Motor neuron (in vitro differentiated cells): Measurements from ENCODE around the gene TMCO6. TPM values are rescaled to one million over a fixed set of nuclear protein-coding genes. Genes with fewer than 3 reads are reported as not detected.
"Not testable (repeated sequence)": the region's sequence is repeated elsewhere in the genome, so short reads cannot be mapped to it uniquely, and the experiment has no call there.

Source experiments
- ATAC-seq, 8 experiments: fragments of 200-7000 bp; cut with Tn5 transposase; replicated peaks in 6 of 8; 2 replicates each; pipeline ENCODE4 v1.8.0; 2021; ENCODE audit warnings: mild to moderate bottlenecking in 8 of 8, moderate library complexity in 8 of 8
- H3K27ac ChIP-seq, 2 donors: fragments of 250-450 bp; sonication (Bioruptor Pico); 2 replicates each; pipeline ENCODE4 v1.9.0; 2021; ENCODE audit warnings: antibody characterized with exemption in 2 of 2, mild to moderate bottlenecking in 2 of 2, moderate library complexity in 1 of 2
- H3K4me1 ChIP-seq, 2 donors: fragments of 250-450 bp; sonication (Bioruptor Pico); replicated peaks in 1 of 2; 2 replicates each; pipeline ENCODE4 v1.6.1; 2021; ENCODE audit warnings: antibody characterized with exemption in 2 of 2, mild to moderate bottlenecking in 2 of 2, moderate library complexity in 1 of 2
- H3K4me3 ChIP-seq, 5 donors: fragments of 250-450 bp; sonication (Bioruptor Pico); 2 replicates each; pipeline ENCODE4 v1.9.0; 2021; ENCODE audit warnings: antibody characterized with exemption in 5 of 5, mild to moderate bottlenecking in 5 of 5, moderate library complexity in 4 of 5
- WGBS, 10 experiments: fragments of 450-650 bp; shearing (Covaris generic); methylation state at CpG; one replicate each; pipeline ENCODE4 v1.0.0; 2022; 5-methylcytosine and 5-hydroxymethylcytosine counted together
- in situ Hi-C, 9 experiments: fragments of 400-800 bp; cut with MboI; loops; one replicate each; pipeline ENCODE4 v1.15.0; 2021; ENCODE audit warnings: low sequenced_read_pairs in 9 of 9, low pct_unique_long_range_greater_than_20kb in 2 of 9; ENCODE audit not compliant: unreplicated experiment in 9 of 9
- total RNA-seq, 8 experiments: library from RNA; unstranded; fragments of 300-600 nt; gene quantifications; 2 replicates each; pipeline versions ENCODE4 v1.2.3 to v1.2.4, GENCODE V29; 2022

TMCO6 gene
- total RNA-seq, 8 experiments from 2014 or later, result 7.9 to 25.6 (median 11.9) TPM

DNA sequence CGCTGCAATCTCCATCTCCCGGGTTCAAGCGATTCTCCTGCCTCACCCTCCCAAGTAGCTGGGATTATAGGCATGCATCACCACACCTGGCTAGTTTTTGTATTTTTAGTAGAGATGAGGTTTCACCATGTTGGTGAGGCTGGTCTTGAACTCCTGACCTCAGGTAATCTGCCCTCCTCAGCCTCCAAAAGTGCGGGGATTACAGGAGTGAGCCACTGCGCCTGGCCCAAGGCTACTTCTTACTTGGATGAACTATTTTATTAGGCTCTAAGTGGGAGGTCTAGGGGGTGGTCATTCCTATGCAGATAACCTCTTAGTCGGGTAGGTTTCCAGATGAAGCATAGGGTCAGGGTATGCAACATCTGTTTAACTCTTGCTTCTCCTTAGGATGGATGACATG is 21.1 kb downstream of the TMCO6 start:
- H3K4me1 ChIP-seq, H3K27ac ChIP-seq, ATAC-seq, H3K4me3 ChIP-seq: not testable (repeated sequence)
- 17 to 100% (median 69%) methylated on average over 1 to 6 of the region's 6 CpGs for WGBS, 10 experiments
- in situ Hi-C loops, result loop anchor here in 2 of 9 experiments (25.0 kb wide), 1 partner anchor 98 kb away; the partner anchor contains the start of genes APBB3 (in 2 of the 2), SLC35A4 (in 2 of the 2) and SRA1 (in 2 of the 2)

DNA sequence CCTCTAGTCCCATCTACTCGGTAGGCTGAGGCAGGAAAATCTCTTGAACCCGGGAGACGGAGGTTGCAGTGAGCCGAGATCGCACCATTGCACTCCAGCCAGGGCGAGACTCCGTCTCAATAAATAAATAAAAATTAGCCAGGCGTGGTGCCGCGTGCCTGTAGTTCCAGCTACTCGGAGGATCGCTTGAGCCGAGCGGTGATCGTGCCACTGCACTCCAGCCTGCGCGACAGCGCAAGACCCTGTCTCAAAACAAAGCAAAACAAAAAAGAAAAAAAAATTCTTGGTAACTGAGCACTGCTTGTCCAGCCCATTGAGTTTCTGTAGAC is 24.7 kb downstream of the TMCO6 start:
- Histone ChIP-seq H3K4me1 (peaks cover 14 to 15% of the 10 kb centered on the region in 2 donors), H3K27ac (peak overlapping the region; percentile 85), H3K4me3 (peak overlapping the region; percentile 72 to 84 (median 75))
- in situ Hi-C loops, result loop anchor here in 2 of 9 experiments (25.0 kb wide), 1 partner anchor 102 kb away; the partner anchor contains the start of genes APBB3 (in 2 of the 2), SLC35A4 (in 2 of the 2) and SRA1 (in 2 of the 2)
- 0 to 59% (median 36%) methylated on average over 1 to 18 of the region's 18 CpGs; no CpG with 5 or more reads in 3 of the 10 experiments for WGBS, 10 experiments
- peak in 2 of 8 experiments; percentile 11 to 13 for ATAC-seq

DNA sequence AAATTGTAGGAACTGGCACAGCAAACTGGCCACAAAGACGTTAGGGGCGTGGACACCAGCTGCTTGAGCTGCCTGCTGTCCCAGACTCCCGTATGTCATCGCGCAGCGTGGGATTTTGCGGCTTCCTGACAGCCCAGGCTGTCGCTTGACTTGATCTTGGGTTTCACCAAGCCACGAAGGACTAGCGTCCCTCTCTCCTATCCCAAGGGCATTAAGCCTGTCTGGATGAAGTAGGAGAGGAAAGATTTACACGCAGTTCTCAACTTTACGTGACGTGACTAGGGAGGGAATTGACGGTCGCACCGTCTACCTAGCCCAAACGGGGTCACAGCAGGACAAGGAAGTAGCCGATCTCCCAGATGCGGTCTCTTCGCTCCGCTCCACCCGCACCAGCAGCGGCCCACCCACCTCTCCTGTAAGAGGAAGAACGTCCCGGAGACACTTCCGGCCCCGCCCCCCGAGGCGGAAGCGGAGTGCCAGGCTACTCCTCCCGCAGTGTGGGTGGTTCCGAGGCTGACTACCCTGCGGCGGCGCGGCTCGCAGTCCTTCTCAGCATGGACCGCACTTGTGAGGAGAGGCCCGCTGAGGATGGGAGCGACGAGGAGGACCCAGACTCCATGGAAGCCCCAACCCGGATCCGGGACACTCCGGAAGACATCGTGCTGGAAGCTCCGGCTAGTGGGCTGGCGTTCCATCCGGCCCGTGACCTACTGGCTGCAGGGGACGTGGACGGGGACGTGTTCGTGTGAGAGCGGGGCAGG is 25.3 kb downstream of the TMCO6 start, which contains the start of gene WDR55:
WDR55 (plus strand) TSS at position 546 of the 761 bp plus-strand sequence; CDS start at position 555, 9 bp downstream.
- peak; percentile 90 to 97 (median 94) for ATAC-seq
- in situ Hi-C loops, result loop anchor here in 2 of 9 experiments (25.0 kb wide), 1 partner anchor 102 kb away; the partner anchor contains the start of genes APBB3 (in 2 of the 2), SLC35A4 (in 2 of the 2) and SRA1 (in 2 of the 2)
- Histone ChIP-seq H3K4me3 (peak within 1 kb of the TSS; percentile 72 to 84 (median 75)), H3K4me1 (peaks cover 14 to 15% of the 10 kb centered on the region in 2 donors), H3K27ac (peak within 1 kb of the TSS; percentile 85)
- 0 to 2% (median 0%) methylated on average over 1 to 9 of the region's 54 CpGs; no CpG with 5 or more reads in 5 of the 10 experiments for WGBS, 10 experiments

GRCh38 chr5:140671035-140671434 is 31.8 kb downstream of the TMCO6 start:
- WGBS, 10 experiments, result 100% methylated on average over 1 of the region's 4 CpGs; no CpG with 5 or more reads in 9 of the 10 experiments
- H3K4me1 ChIP-seq, H3K27ac ChIP-seq, H3K4me3 ChIP-seq: not testable (repeated sequence)
- ATAC-seq, result peak in 4 of 8 experiments; percentile 4 to 16 (median 12)
- in situ Hi-C loops, result loop anchor here in 2 of 9 experiments (25.0 kb wide), 1 partner anchor 109 kb away; the partner anchor contains the start of genes APBB3 (in 2 of the 2), SLC35A4 (in 2 of the 2) and SRA1 (in 2 of the 2)

DNA sequence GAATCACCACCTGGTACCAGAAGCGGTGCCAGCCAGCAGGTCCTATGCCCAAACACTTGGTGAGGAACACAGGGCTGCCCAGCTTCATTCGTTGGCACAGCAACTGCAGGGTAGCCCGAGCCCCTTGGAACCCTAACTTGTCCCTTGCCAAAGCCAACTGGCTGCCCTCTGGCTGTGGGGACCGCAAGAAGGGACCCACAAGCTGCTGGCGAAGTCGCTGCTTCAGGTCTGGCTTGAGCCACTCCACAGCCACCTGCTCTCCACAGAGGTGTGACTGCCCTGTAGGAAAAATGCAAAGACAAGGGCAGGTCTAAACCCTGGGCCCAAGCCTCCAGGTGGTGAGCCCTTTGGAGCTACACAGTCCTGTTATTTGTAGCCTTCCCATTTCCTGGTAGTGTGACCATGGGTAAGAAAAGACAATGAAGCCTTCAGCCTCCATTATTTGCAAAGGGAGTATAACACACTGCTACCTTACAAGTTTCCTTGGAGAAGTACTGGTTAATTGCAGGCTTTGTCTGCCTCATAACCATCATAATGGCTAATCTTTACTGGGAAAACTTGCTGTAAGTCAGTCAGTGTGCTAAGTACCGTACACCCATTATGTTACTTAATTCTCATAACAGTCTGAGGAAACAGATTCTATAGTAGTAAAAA is 32.3 kb downstream of the TMCO6 start:
- in situ Hi-C loops, result loop anchor here in 2 of 9 experiments (25.0 kb wide), 1 partner anchor 109 kb away; the partner anchor contains the start of genes APBB3 (in 2 of the 2), SLC35A4 (in 2 of the 2) and SRA1 (in 2 of the 2)
- 80 to 100% (median 100%) methylated on average over 1 to 3 of the region's 7 CpGs; no CpG with 5 or more reads in 3 of the 10 experiments for WGBS, 10 experiments
- ATAC-seq, result peak in 4 of 8 experiments; percentile 4 to 9 (median 6)
- Histone ChIP-seq H3K27ac (no peak overlapping the region), H3K4me3 (no peak overlapping the region), H3K4me1 (no peaks in the 10 kb centered on the region)

- H3K4me3 ChIP-seq, result no peak overlapping the region
- peak; percentile 3 to 40 (median 23) for ATAC-seq
- in situ Hi-C loops, result loop anchor here in 2 of 9 experiments (25.0 kb wide), 1 partner anchor 110 kb away; the partner anchor contains the start of genes APBB3 (in 2 of the 2), SLC35A4 (in 2 of the 2) and SRA1 (in 2 of the 2)
- H3K27ac ChIP-seq, result no peak overlapping the region
- 60 to 93% (median 85%) methylated on average over 1 to 35 of the region's 70 CpGs; no CpG with 5 or more reads in 6 of the 10 experiments for WGBS, 10 experiments
- H3K4me1 ChIP-seq, result no peaks in the 10 kb centered on the region
These were observed 33.4 kb downstream of the TMCO6 start for GRCh38 chr5:140672455-140673186.

DNA sequence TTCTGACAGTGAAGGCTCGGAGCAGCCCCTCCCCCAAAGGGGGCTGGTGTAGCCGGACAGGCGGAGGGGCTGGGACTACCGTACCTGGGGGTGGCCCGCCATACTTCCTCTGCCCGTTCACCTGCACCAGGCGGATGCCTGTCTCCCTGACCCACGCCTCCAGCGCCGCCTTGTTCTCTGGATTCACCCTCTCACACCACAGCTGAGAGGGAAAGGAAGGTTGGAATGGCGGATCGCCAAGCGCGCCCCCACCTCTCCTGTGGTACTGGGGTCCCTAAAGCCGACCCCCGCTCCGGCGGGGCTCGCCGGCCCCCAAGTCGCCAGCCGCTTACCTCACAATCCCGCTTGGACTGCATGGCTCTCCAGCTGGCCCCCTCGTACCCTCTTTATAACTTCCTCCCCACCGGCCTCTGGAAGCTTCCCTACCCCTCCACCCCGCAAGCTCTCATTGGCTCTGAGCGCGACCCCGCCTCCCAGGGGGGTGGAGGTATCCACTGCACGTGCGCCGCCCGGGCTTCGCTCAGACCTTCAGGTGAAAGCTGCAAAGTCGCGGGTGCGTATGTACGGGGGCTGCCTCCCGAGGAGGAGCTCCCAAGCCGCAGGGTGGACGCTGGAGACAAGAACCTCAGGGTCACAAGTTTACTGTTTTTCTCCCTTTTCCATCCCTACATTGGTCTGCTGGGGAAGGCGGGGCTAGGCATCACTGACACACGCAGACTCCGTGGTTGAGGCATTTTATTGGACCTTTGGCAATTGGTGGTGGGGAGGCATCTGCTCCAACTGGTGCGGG is 34.1 kb downstream of the TMCO6 start, which contains the start of gene DND1:
DND1 (minus strand) TSS at position 390 of the 790 bp plus-strand sequence; CDS start at position 356, 34 bp downstream.
- H3K4me1 ChIP-seq, result no peaks in the 10 kb centered on the region
- no peak within 1 kb of the TSS for H3K4me3 ChIP-seq
- no peak within 1 kb of the TSS for H3K27ac ChIP-seq
- ATAC-seq, result peak in 4 of 8 experiments; percentile 13 to 25 (median 16)
- 73 to 100% (median 95%) methylated on average over 1 to 7 of the region's 45 CpGs; no CpG with 5 or more reads in 6 of the 10 experiments for WGBS, 10 experiments
- in situ Hi-C loops, result loop anchor here in 2 of 9 experiments (25.0 kb wide), 1 partner anchor 111 kb away; the partner anchor contains the start of genes APBB3 (in 2 of the 2), SLC35A4 (in 2 of the 2) and SRA1 (in 2 of the 2)

- H3K27ac ChIP-seq, result no peak overlapping the region
- 87 to 100% (median 100%) methylated on average over 1 to 2 of the region's 2 CpGs; no CpG with 5 or more reads in 6 of the 10 experiments for WGBS, 10 experiments
- H3K4me3 ChIP-seq, result no peak overlapping the region
- ATAC-seq, result no peak
- in situ Hi-C loops, result loop anchor here in 2 of 9 experiments (25.0 kb wide), 1 partner anchor 112 kb away; the partner anchor contains the start of genes APBB3 (in 2 of the 2), SLC35A4 (in 2 of the 2) and SRA1 (in 2 of the 2)
- H3K4me1 ChIP-seq, result no peaks in the 10 kb centered on the region
These were observed 35.0 kb downstream of the TMCO6 start for GRCh38 chr5:140674211-140674610.

- WGBS, 10 experiments, result 86 to 100% (median 94%) methylated on average over 2 to 4 of the region's 4 CpGs; no CpG with 5 or more reads in 3 of the 10 experiments
- no peak overlapping the region for H3K27ac ChIP-seq
- no peaks in the 10 kb centered on the region for H3K4me1 ChIP-seq
- H3K4me3 ChIP-seq, result no peak overlapping the region
- in situ Hi-C loops, result loop anchor here in 3 of 9 experiments (25.0 kb wide), 1 partner anchor 112 kb away; the partner anchor contains the start of genes APBB3 (in 3 of the 3), SLC35A4 (in 3 of the 3) and SRA1 (in 3 of the 3)
- no peak for ATAC-seq
These were observed 35.4 kb downstream of the TMCO6 start for GRCh38 chr5:140674629-140675028.

DNA sequence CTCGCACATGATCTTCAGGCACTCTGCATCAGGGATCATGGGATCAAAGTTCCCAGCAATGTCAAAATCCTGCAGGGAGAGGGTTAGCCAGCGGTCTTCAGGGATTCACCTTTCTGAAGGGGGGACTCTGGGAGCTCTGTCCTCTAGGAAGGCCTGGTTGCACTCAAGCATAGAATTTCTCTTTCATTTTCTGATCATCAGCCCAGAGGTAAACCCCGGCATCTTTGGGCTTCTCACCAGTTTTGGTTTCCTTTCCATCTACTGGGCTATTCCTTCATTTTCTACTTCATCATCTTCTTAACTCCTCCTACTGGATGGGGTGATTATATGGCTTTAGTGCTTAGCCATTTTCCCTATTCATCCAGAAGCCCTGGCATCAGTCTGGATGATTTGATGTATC is 38.7 kb downstream of the TMCO6 start:
- Histone ChIP-seq H3K4me1 (no peaks in the 10 kb centered on the region), H3K27ac (no peak overlapping the region), H3K4me3 (no peak overlapping the region)
- in situ Hi-C loops, result loop anchor here in 1 of 9 experiments (25.0 kb wide), 1 partner anchor 116 kb away; the partner anchor contains the start of genes APBB3, SLC35A4 and SRA1
- 33 to 100% (median 96%) methylated on average over 1 to 3 of the region's 3 CpGs; no CpG with 5 or more reads in 2 of the 10 experiments for WGBS, 10 experiments
- ATAC-seq, result no peak

DNA sequence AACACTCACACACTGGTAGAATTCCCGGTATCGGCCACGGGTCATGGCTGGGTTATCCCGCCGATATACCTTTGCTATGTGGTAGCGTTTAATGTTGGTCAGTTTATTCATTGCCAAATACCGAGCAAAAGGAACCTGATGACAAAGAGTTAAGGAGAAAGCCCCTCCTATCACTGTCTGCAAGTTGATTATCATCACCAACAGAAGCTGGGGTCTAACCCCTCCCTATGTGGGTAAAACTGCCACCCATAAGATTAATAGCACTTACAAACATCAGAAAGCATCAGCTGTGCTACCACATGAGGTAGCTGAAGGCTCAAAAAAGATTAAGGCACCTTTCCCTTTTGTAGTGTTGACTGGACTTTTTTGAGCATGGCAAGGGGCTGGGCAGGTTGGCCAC is 39.7 kb downstream of the TMCO6 start:
- 80 to 100% (median 93%) methylated on average over 1 to 5 of the region's 7 CpGs; no CpG with 5 or more reads in 5 of the 10 experiments for WGBS, 10 experiments
- in situ Hi-C loops, result loop anchor here in 1 of 9 experiments (25.0 kb wide), 1 partner anchor 117 kb away; the partner anchor contains the start of genes APBB3, SLC35A4 and SRA1
- Histone ChIP-seq H3K4me1 (no peaks in the 10 kb centered on the region), H3K4me3 (no peak overlapping the region), H3K27ac (no peak overlapping the region)
- no peak for ATAC-seq
